ENCODE data around the gene SPTBN5. TPM values are rescaled to one million over a fixed set of nuclear protein-coding genes. Genes with fewer than 3 reads are reported as not detected.

Gene SPTBN5
- total RNA-seq, 6 experiments from 2014 or later, result 0.16 to 0.34 (median 0.24) TPM

GRCh38 chr15:41882689-41883483, 11.0 kb downstream of the SPTBN5 start:
- H3K4me1 Mint-ChIP-seq (ENCODE audit: low read depth), result no peaks in the 10 kb centered on the region
- H3K9me3 Mint-ChIP-seq, result no peaks in the 10 kb centered on the region
- DNase-seq, result no peak
- peaks cover 13% of the 10 kb centered on the region for H3K27me3 Mint-ChIP-seq (ENCODE audit: insufficient read depth)
- H3K36me3 Mint-ChIP-seq (ENCODE audit: low read depth), result no peaks in the 10 kb centered on the region
- no peak for TF ChIP-seq CTCF (IDR thresholded peaks at IDR 0.05)
- no peak overlapping the region for H3K4me3 Mint-ChIP-seq
- H3K27ac Mint-ChIP-seq, result no peak overlapping the region

GRCh38 chr15:41881920-41882688, 11.7 kb downstream of the SPTBN5 start:
- H3K9me3 Mint-ChIP-seq, result no peaks in the 10 kb centered on the region
- no peak overlapping the region for H3K27ac Mint-ChIP-seq
- H3K4me3 Mint-ChIP-seq, result no peak overlapping the region
- DNase-seq, result no peak
- H3K4me1 Mint-ChIP-seq (ENCODE audit: low read depth), result no peaks in the 10 kb centered on the region
- TF ChIP-seq CTCF (IDR thresholded peaks at IDR 0.05), result no peak
- peaks cover 13% of the 10 kb centered on the region for H3K27me3 Mint-ChIP-seq (ENCODE audit: insufficient read depth)
- H3K36me3 Mint-ChIP-seq (ENCODE audit: low read depth), result no peaks in the 10 kb centered on the region

- Mint-ChIP-seq H3K4me1 (ENCODE audit: low read depth) (no peaks in the 10 kb centered on the region), H3K27ac (no peak overlapping the region), H3K4me3 (no peak overlapping the region), H3K9me3 (no peaks in the 10 kb centered on the region), H3K36me3 (ENCODE audit: low read depth) (no peaks in the 10 kb centered on the region), H3K27me3 (ENCODE audit: insufficient read depth) (peaks cover 13% of the 10 kb centered on the region)
- no peak for DNase-seq
- no peak for TF ChIP-seq CTCF (IDR thresholded peaks at IDR 0.05)
Measured at GRCh38 chr15:41881550-41881919, 12.3 kb downstream of the SPTBN5 start.

GRCh38 chr15:41881086-41881485, 12.8 kb downstream of the SPTBN5 start:
- Mint-ChIP-seq H3K36me3 (ENCODE audit: low read depth) (no peaks in the 10 kb centered on the region), H3K9me3 (no peaks in the 10 kb centered on the region), H3K4me3 (no peak overlapping the region), H3K4me1 (ENCODE audit: low read depth) (no peaks in the 10 kb centered on the region), H3K27me3 (ENCODE audit: insufficient read depth) (peaks cover 13% of the 10 kb centered on the region), H3K27ac (no peak overlapping the region)
- TF ChIP-seq CTCF (IDR thresholded peaks at IDR 0.05), result no peak
- no peak for DNase-seq

DNA sequence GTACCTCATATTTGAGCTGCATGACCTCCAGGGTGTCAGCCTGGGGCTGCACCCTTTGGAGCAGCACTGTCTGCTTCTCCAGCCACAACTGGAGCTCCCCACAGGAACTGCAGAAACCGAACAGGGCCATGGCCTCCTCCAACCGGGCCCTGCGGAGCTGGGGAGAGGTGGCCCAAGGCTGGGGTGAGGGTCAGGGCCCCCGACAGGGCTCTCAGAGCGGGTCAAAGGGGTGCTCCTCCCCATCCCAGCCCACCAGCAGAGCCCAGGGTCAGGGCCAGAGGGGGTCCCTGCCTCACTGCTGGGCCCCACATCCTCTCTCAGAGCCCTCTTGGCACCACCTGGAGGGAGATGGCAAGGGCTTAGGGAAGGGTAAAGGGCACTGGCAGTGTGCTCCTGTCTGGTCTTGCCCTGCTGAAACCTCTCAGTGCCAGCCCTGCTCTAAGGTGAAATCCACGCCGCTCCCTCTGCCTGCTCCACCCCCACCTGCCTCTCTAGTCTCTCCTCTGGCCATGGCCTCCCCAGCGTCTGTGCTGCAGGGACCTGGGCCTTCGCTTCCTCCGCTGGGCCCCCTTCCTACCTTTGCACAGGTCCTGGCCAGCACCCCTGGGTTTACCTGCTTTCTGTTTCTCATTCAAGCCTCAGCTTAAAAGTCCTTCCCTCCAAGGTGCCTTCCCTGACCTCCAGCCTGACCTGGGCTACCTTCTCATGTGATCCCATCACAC, 13.5 kb downstream of the SPTBN5 start:
- H3K4me3 Mint-ChIP-seq, result no peak overlapping the region
- no peaks in the 10 kb centered on the region for H3K36me3 Mint-ChIP-seq (ENCODE audit: low read depth)
- no peak overlapping the region for H3K27ac Mint-ChIP-seq
- no peak for TF ChIP-seq CTCF (IDR thresholded peaks at IDR 0.05)
- H3K27me3 Mint-ChIP-seq (ENCODE audit: insufficient read depth), result peaks cover 13% of the 10 kb centered on the region
- no peaks in the 10 kb centered on the region for H3K9me3 Mint-ChIP-seq
- no peak for DNase-seq
- no peaks in the 10 kb centered on the region for H3K4me1 Mint-ChIP-seq (ENCODE audit: low read depth)
